Neutrophil (primary cell): ENCODE data around the gene NTMT2.

ENCODE experiments used
- H3K27ac ChIP-seq: fragments of 200-600 bp; sonication (generic); 2 replicates; pipeline ENCODE4 v1.5.1; 2016; ENCODE audit warnings: mild to moderate bottlenecking, moderate library complexity
- H3K27me3 ChIP-seq: fragments of 200-600 bp; sonication (generic); 2 replicates; pipeline ENCODE4 v1.6.0; 2016; ENCODE audit warnings: mild to moderate bottlenecking
- H3K36me3 ChIP-seq: fragments of 200-600 bp; sonication (generic); 2 replicates; pipeline ENCODE4 v1.5.1; 2017
- H3K4me1 ChIP-seq, 2 experiments: fragments of 200-600 bp in 1 of 2; sonication (generic) in 1 of 2; 1 replicate in 1 of 2; 2 replicates in 1 of 2; pipeline versions ENCODE4 v1.5.1 to v1.6.1; 2013 to 2016; ENCODE audit warnings: low read depth in 1 of 2, low read length in 1 of 2, mild to moderate bottlenecking in 1 of 2, moderate library complexity in 1 of 2; ENCODE audit not compliant: control insufficient read depth in 1 of 2, insufficient read depth in 1 of 2
- H3K4me3 ChIP-seq, 2 experiments: fragments of 200-600 bp in 1 of 2; sonication (generic) in 1 of 2; 1 replicate in 1 of 2; 2 replicates in 1 of 2; pipeline ENCODE4 v1.5.1; 2013 to 2016; ENCODE audit warnings: low read depth in 1 of 2, low read length in 1 of 2, mild to moderate bottlenecking in 1 of 2, moderate library complexity in 1 of 2
- H3K9me3 ChIP-seq: fragments of 200-600 bp; sonication (generic); 2 replicates; pipeline ENCODE4 v1.5.1; 2016
- TF ChIP-seq, protein P1 (sequence below): fragments of 200-600 bp; sonication (generic); IDR thresholded peaks from 2 replicates; pipeline ENCODE4 v1.5.1; 2016; ENCODE audit warnings: antibody characterized with exemption

NTMT2 gene

DNA sequence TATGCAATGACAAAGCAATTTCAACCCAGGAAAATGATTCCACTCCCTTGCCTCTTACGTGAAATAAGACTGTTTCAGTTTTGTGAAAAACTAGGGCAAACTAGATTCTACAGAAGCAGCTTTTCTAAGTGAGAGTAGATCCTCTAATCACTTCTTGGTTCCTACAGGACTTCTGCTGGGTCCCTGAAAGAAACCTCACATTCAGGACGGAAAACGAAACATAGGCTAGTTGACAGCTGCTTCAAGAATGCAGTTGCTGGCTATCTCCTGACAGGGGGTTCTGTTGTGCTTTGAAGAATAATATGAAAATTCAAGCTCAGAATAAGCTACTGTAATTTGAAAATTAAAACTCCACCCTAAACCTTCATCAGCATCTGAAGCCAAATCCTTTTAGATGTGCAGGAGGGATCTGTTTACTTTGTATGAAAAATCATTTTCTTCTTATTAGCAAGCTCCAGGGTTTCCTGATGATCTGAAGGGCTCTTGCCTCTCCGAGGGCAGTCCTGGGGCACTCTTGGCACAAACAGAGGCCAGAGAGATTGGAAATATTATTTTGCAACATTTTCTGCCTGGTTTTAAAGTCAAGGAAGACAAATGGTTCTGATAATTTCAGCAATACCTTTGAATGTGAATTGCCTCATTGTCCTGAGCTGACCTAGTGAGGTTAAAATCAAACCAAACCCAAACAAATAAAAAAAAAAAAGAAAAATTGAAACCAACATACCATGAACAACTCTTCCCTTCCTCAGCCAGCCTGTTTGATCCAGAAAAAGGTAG is 55.0 kb downstream of the NTMT2 start:
- Histone ChIP-seq H3K9me3 (no peaks in the 10 kb centered on the region), H3K4me3 (no peak overlapping the region), H3K36me3 (no peaks in the 10 kb centered on the region), H3K4me1 (no peaks in the 10 kb centered on the region), H3K27ac (no peak overlapping the region), H3K27me3 (no peaks in the 10 kb centered on the region)
- TF ChIP-seq, protein P1, sequence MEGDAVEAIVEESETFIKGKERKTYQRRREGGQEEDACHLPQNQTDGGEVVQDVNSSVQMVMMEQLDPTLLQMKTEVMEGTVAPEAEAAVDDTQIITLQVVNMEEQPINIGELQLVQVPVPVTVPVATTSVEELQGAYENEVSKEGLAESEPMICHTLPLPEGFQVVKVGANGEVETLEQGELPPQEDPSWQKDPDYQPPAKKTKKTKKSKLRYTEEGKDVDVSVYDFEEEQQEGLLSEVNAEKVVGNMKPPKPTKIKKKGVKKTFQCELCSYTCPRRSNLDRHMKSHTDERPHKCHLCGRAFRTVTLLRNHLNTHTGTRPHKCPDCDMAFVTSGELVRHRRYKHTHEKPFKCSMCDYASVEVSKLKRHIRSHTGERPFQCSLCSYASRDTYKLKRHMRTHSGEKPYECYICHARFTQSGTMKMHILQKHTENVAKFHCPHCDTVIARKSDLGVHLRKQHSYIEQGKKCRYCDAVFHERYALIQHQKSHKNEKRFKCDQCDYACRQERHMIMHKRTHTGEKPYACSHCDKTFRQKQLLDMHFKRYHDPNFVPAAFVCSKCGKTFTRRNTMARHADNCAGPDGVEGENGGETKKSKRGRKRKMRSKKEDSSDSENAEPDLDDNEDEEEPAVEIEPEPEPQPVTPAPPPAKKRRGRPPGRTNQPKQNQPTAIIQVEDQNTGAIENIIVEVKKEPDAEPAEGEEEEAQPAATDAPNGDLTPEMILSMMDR = no peak

DNA sequence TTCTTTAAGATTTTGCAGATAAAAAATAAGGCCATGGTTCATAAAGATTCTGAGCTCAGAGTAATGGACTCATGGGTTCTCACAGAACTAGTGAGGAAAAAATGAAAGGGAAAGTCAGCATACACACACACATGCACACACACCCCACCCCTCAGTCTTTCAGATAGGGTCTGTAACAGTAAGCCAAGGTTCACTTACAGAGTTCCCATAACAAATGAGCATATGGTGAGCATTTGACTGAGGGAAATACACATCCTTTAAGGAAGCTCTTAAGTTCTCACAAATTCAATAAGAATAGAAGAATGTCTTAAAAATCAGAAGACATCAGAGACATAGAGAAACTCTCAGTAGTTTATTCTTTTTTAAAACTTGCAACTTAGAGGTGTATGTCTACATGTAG is 57.9 kb downstream of the NTMT2 start:
- Histone ChIP-seq H3K4me3 (no peak overlapping the region), H3K9me3 (no peaks in the 10 kb centered on the region), H3K27me3 (no peaks in the 10 kb centered on the region), H3K27ac (no peak overlapping the region), H3K4me1 (no peaks in the 10 kb centered on the region), H3K36me3 (no peaks in the 10 kb centered on the region)
- TF ChIP-seq, protein P1 = no peak

DNA sequence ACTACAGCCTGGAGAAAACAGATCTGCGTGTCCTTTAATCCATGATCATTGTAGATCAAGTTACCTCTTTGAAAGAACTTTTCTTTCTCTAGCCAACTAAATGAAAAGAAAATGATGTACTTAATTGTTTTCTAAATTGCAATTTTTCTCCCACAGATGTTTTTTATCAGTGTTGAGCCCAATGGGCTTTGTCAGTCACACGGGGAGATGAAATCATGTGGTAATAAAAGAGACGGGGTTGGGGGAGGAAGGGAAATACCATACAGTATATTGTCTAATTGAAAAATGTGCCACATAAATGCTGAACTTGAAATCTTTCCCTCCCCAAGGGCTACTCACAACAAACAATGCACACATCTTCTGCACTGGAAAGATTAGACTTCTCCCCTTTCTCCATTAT is 58.4 kb downstream of the NTMT2 start:
- Histone ChIP-seq H3K36me3 (no peaks in the 10 kb centered on the region), H3K27ac (no peak overlapping the region), H3K9me3 (no peaks in the 10 kb centered on the region), H3K4me3 (no peak overlapping the region), H3K27me3 (no peaks in the 10 kb centered on the region), H3K4me1 (no peaks in the 10 kb centered on the region)
- TF ChIP-seq, protein P1 = no peak

- no peaks in the 10 kb centered on the region for H3K9me3 ChIP-seq
- TF ChIP-seq, protein P1 = no peak
- H3K4me3 ChIP-seq = no peak overlapping the region
- no peak overlapping the region for H3K27ac ChIP-seq
- no peaks in the 10 kb centered on the region for H3K4me1 ChIP-seq
- no peaks in the 10 kb centered on the region for H3K36me3 ChIP-seq
- H3K27me3 ChIP-seq = no peaks in the 10 kb centered on the region
These were observed 59.5 kb downstream of the NTMT2 start for GRCh38 chr1:170205301-170205700.

- no peaks in the 10 kb centered on the region for H3K4me1 ChIP-seq
These were observed 63.4 kb downstream of the NTMT2 start for GRCh38 chr1:170209125-170209524.

More at GRCh38 chr1:170209125-170209524, 63.4 kb downstream of the NTMT2 start:
- Histone ChIP-seq H3K4me3 (no peak overlapping the region), H3K27ac (no peak overlapping the region), H3K9me3 (no peaks in the 10 kb centered on the region), H3K27me3 (peaks cover 2% of the 10 kb centered on the region), H3K36me3 (no peaks in the 10 kb centered on the region)
- TF ChIP-seq, protein P1 = no peak
